ENCODE results near the gene RAB7A. TPM values are rescaled to one million over a fixed set of nuclear protein-coding genes. Genes with fewer than 3 reads are reported as not detected.

Gene RAB7A
- polyA plus RNA-seq, 2 of the 4 experiments (the other 2 are of a cell fraction): 137 to 160 TPM

DNA sequence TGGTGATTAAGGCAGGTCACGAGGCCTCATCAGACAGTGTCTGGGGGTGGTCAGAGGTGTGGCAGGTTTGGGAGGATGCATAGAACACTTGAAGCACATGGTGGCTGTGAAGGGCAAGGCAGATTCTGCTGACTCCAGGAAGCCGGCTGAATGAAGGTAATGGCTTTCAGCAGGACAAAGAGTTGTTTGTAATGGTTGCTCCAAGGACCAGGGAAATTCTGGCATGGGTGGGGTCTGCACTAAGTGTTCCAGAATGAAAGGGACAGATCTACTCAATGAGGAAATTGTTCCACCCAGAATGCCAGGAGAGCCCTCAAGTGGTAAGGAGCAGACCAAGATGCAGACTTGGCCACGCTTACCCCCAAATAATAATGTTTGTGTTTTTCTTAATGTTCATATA, 82.7 kb downstream of the RAB7A start:
- TF ChIP-seq CEBPB (IDR thresholded peaks at IDR 0.05) (no peak), CBX2 (IDR thresholded peaks at IDR 0.05; ENCODE audit: borderline replicate concordance, low read depth) (no peak), SMC3 (IDR thresholded peaks at IDR 0.05) (no peak), NR3C1 (IDR thresholded peaks at IDR 0.05) (no peak), HOXB13 (CRISPR knock-in tag; IDR thresholded peaks at IDR 0.05; ENCODE audit: low read depth) (no peak), CTCF (IDR thresholded peaks at IDR 0.05) (no peak), FOSB (CRISPR knock-in tag; IDR thresholded peaks at IDR 0.05) (no peak), CHD2 (IDR thresholded peaks at IDR 0.05; ENCODE audit: low read length, partially characterized antibody) (no peak), MAX (IDR thresholded peaks at IDR 0.05) (no peak), GATA3 (IDR thresholded peaks at IDR 0.05; ENCODE audit: borderline replicate concordance) (no peak)
- TF ChIP-seq, protein P1, sequence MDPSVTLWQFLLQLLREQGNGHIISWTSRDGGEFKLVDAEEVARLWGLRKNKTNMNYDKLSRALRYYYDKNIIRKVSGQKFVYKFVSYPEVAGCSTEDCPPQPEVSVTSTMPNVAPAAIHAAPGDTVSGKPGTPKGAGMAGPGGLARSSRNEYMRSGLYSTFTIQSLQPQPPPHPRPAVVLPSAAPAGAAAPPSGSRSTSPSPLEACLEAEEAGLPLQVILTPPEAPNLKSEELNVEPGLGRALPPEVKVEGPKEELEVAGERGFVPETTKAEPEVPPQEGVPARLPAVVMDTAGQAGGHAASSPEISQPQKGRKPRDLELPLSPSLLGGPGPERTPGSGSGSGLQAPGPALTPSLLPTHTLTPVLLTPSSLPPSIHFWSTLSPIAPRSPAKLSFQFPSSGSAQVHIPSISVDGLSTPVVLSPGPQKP (IDR thresholded peaks at IDR 0.05; ENCODE audit: low read depth, low read length): no peak
- Histone ChIP-seq H3K4me1 (peaks cover 14% of the 10 kb centered on the region), H3K4me2 (no peak overlapping the region), H3K27ac (no peak overlapping the region), H3K9me3 (no peaks in the 10 kb centered on the region), H3K4me3 (no peak overlapping the region)
- ATAC-seq (no peak), FAIRE-seq (no peak), DNase-seq (ENCODE audit: low read depth in 1 of 2, low spot score in 1 of 2) (no peak)
- WGBS (ENCODE audit: missing lambda C conversion rate): 96% methylated on average over 3 of the region's 3 CpGs
- ChIA-PET CTCF (interaction anchor here (0.9 to 1.2 kb wide), 2 partner anchors 13 to 14 kb away, joined by 3 read pairs; no protein-coding TSS in a partner anchor), POLR2A (no interaction called here)

DNA sequence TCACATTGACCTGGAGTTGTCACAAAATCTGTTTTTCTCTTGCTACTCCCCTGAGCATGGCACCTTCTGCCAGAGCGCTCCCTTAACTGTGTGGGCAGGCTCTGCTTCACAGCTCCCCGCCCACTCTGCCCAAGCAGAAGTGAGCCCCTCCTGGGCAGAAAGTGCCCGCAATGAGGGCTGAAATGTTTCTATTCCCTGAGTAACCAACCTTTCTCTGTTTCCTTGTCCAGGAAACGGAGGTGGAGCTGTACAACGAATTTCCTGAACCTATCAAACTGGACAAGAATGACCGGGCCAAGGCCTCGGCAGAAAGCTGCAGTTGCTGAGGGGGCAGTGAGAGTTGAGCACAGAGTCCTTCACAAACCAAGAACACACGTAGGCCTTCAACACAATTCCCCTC, 87.1 kb downstream of the RAB7A start:
- ChIA-PET POLR2A (no interaction called here), CTCF (interaction anchor here (1.0 kb wide), 1 partner anchor 33 kb away, joined by 3 read pairs; no protein-coding TSS in a partner anchor)
- H3K9me3 ChIP-seq: no peaks in the 10 kb centered on the region
- TF ChIP-seq ATOH8 (CRISPR knock-in tag; IDR thresholded peaks at IDR 0.05; ENCODE audit: low read depth) (no peak), RCOR1 (IDR thresholded peaks at IDR 0.05; ENCODE audit: low read depth, low read length) (no peak), HOXA7 (CRISPR knock-in tag; IDR thresholded peaks at IDR 0.05) (no peak), CEBPB (IDR thresholded peaks at IDR 0.05) (no peak), TP53 (CRISPR knock-in tag; IDR thresholded peaks at IDR 0.05) (no peak), JUN (IDR thresholded peaks at IDR 0.05) (no peak), PHF8 (IDR thresholded peaks at IDR 0.05; ENCODE audit: borderline replicate concordance, low read depth) (no peak), CHD4 (IDR thresholded peaks at IDR 0.05; ENCODE audit: borderline replicate concordance) (no peak), HEYL (CRISPR knock-in tag; IDR thresholded peaks at IDR 0.05) (no peak)
- H3K27ac ChIP-seq: no peak overlapping the region
- no peak overlapping the region for H3K4me2 ChIP-seq
- H3K4me1 ChIP-seq: no peaks in the 10 kb centered on the region
- ATAC-seq (no peak), DNase-seq (ENCODE audit: low read depth in 1 of 2, low spot score in 1 of 2) (no peak), FAIRE-seq (no peak)
- H3K4me3 ChIP-seq: no peak overlapping the region
- 90% methylated on average over 6 of the region's 8 CpGs for WGBS (ENCODE audit: missing lambda C conversion rate)

DNA sequence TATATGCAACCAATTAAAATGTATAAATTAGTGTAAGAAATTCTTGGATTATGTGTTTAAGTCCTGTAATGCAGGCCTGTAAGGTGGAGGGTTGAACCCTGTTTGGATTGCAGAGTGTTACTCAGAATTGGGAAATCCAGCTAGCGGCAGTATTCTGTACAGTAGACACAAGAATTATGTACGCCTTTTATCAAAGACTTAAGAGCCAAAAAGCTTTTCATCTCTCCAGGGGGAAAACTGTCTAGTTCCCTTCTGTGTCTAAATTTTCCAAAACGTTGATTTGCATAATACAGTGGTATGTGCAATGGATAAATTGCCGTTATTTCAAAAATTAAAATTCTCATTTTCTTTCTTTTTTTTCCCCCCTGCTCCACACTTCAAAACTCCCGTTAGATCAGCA, 88.1 kb downstream of the RAB7A start:
- no peaks in the 10 kb centered on the region for H3K4me1 ChIP-seq
- DNase-seq (ENCODE audit: low read depth in 1 of 2, low spot score in 1 of 2): no peak
- no peak for ATAC-seq
- ChIA-PET POLR2A (no interaction called here), CTCF (interaction anchor here (1.0 to 1.8 kb wide), 3 partner anchors 19 to 134 kb away, joined by 3 to 5 read pairs (median 3); no protein-coding TSS in a partner anchor)
- H3K4me2 ChIP-seq: no peak overlapping the region
- no peak overlapping the region for H3K4me3 ChIP-seq
- H3K9me3 ChIP-seq: no peaks in the 10 kb centered on the region
- FAIRE-seq: no peak
- 90% methylated on average over 5 of the region's 5 CpGs for WGBS (ENCODE audit: missing lambda C conversion rate)
- H3K27ac ChIP-seq: no peak overlapping the region
- no peak for TF ChIP-seq REST (IDR thresholded peaks at IDR 0.05)
- TF ChIP-seq NR3C1 (IDR thresholded peaks at IDR 0.05): no peak
- no peak for TF ChIP-seq ZC3H11A (IDR thresholded peaks at IDR 0.05)
